ENCODE measurements around the gene PABPC3. TPM values are rescaled to one million over a fixed set of nuclear protein-coding genes. Genes with fewer than 3 reads are reported as not detected.

Gene PABPC3
- total and polyA plus RNA-seq, 4 donors: 0.15 to 0.38 (median 0.19) TPM

DNA sequence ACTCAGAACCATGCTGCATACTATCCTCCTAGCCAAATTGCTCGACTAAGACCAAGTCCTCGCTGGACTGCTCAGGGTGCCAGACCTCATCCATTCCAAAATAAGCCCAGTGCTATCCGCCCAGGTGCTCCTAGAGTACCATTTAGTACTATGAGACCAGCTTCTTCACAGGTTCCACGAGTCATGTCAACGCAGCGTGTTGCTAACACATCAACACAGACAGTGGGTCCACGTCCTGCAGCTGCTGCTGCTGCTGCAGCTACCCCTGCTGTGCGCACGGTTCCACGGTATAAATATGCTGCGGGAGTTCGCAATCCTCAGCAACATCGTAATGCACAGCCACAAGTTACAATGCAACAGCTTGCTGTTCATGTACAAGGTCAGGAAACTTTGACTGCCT lies 1.5 kb downstream of the PABPC3 start:
- H3K36me3 ChIP-seq (ENCODE audit: control insufficient read depth in 1 of 2, insufficient read depth in 2 of 2, low read length in 1 of 2): no peaks in the 10 kb centered on the region
- H3K9me3 ChIP-seq (ENCODE audit: control insufficient read depth, low read length): no peaks in the 10 kb centered on the region
- no peak for DNase-seq
- no peaks in the 10 kb centered on the region for H3K4me1 ChIP-seq (ENCODE audit: control insufficient read depth in 1 of 2, insufficient read depth in 2 of 2, low read length in 2 of 2)
- H3K4me3 ChIP-seq (ENCODE audit: low read length in 2 of 2): no peak overlapping the region
- intact Hi-C loops (cut with DNase I): no loop called here
- 87 to 95% methylated on average over 13 of the region's 13 CpGs for WGBS, 2 donors
- no peak overlapping the region for H3K27ac ChIP-seq (ENCODE audit: low read depth in 1 of 2, low read length in 2 of 2)
- H3K27me3 ChIP-seq (ENCODE audit: control insufficient read depth in 1 of 2, insufficient read depth in 2 of 2, low read length in 1 of 2): no peaks in the 10 kb centered on the region
- ATAC-seq (ENCODE audit: low FRiP score): peak; percentile 26

DNA sequence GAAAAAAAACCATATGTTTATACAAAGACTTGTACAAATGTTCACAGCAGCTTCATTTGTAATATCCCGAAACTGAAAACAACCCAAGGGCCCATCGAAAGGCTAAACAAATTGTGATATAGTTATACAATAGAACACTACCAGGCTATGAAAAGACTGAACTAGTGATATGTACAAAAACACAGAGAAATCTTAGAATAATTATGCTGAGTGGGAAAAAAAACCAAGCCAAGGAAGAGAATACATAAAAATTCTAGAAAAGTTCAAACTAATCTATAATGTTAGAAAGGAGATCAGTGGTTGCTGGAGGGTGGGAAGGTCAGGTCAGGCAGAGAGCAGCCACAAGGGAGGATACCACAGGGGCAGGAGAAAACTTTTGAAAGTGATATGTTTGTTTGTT lies 7.8 kb downstream of the PABPC3 start:
- WGBS, 2 donors: 88 to 89% methylated on average over 2 of the region's 2 CpGs
- intact Hi-C loops (cut with DNase I): no loop called here
- no peaks in the 10 kb centered on the region for H3K27me3 ChIP-seq (ENCODE audit: control insufficient read depth in 1 of 2, insufficient read depth in 2 of 2, low read length in 1 of 2)

DNA sequence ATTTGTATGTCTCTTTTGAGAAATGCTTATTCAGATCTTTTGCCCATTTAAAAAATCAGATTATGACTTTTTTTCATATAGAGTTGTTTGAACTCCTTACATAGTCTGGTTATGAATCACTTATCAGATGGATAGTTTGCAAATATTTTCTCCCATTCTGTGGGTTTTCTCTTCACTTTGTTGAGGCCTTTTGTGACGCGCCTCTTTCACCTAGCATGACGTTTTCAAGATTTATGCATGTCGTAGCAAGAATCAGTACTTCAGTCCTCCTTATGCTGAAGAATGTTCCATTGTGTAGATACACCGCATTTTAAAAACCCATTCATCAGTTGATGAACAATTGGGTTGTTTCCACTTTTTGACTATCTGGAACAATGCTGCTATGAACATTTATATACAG lies 13.4 kb downstream of the PABPC3 start:
- intact Hi-C loops (cut with DNase I): no loop called here
- DNase-seq: no peak

More for the DNA sequence above, 7.8 kb downstream of the PABPC3 start:
- ATAC-seq (ENCODE audit: low FRiP score) (no peak), DNase-seq (no peak)
- H3K4me1 ChIP-seq (ENCODE audit: control insufficient read depth in 1 of 2, insufficient read depth in 2 of 2, low read length in 2 of 2): no peaks in the 10 kb centered on the region
- no peak overlapping the region for H3K4me3 ChIP-seq (ENCODE audit: low read length in 2 of 2)
- no peak overlapping the region for H3K27ac ChIP-seq (ENCODE audit: low read depth in 1 of 2, low read length in 2 of 2)
- no peaks in the 10 kb centered on the region for H3K9me3 ChIP-seq (ENCODE audit: control insufficient read depth, low read length)
- no peaks in the 10 kb centered on the region for H3K36me3 ChIP-seq (ENCODE audit: control insufficient read depth in 1 of 2, insufficient read depth in 2 of 2, low read length in 1 of 2)

DNA sequence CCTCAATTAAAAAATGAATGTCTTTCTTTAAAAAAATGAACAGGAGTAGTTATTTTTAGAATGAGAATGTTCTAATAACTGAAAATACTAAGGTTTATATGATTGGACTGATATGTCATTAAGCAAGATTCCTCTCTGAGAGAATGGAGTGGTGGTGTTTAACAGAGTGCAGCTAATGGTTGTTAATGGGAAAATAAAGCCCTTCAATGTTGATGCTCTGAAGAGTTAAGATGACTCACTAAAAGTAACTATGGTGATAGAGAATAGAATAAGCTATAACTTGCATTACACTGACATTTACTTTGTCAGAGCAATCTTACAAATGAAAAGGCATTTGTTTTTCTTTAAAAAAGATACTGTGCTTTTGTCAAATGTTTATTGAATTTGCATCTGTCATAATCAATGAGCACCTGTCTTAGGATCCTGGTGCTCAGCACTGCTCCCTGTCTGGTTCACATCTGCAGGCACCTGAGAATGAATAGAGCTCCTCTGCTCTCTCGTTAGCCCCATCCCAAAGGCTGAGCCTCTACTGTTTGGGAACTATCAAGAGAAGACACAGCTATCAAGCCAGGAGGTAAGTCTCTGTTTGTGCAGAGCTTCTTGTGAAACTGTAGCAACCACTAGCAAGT lies 15.1 kb downstream of the PABPC3 start:
- Histone ChIP-seq H3K4me3 (ENCODE audit: low read length in 2 of 2) (no peak overlapping the region), H3K27ac (ENCODE audit: low read depth in 1 of 2, low read length in 2 of 2) (no peak overlapping the region), H3K9me3 (ENCODE audit: control insufficient read depth, low read length) (no peaks in the 10 kb centered on the region), H3K36me3 (ENCODE audit: control insufficient read depth in 1 of 2, insufficient read depth in 2 of 2, low read length in 1 of 2) (no peaks in the 10 kb centered on the region), H3K4me1 (ENCODE audit: control insufficient read depth in 1 of 2, insufficient read depth in 2 of 2, low read length in 2 of 2) (no peaks in the 10 kb centered on the region), H3K27me3 (ENCODE audit: control insufficient read depth in 1 of 2, insufficient read depth in 2 of 2, low read length in 1 of 2) (no peaks in the 10 kb centered on the region)
- WGBS, 2 donors: 80 to 89% methylated on average over 1 of the region's 1 CpG
- no peak for DNase-seq
- intact Hi-C loops (cut with DNase I): loop anchor here in 1 of 2 donors (10.0 kb wide), 1 partner anchor 106 kb away; no protein-coding TSS in a partner anchor
- ATAC-seq (ENCODE audit: low FRiP score): no peak

More for the DNA sequence above, 13.4 kb downstream of the PABPC3 start:
- no peaks in the 10 kb centered on the region for H3K27me3 ChIP-seq (ENCODE audit: control insufficient read depth in 1 of 2, insufficient read depth in 2 of 2, low read length in 1 of 2)
- 83 to 84% methylated on average over 5 of the region's 5 CpGs for WGBS, 2 donors
- H3K4me1 ChIP-seq (ENCODE audit: control insufficient read depth in 1 of 2, insufficient read depth in 2 of 2, low read length in 2 of 2): no peaks in the 10 kb centered on the region
- no peak for ATAC-seq (ENCODE audit: low FRiP score)
- H3K9me3 ChIP-seq (ENCODE audit: control insufficient read depth, low read length): no peaks in the 10 kb centered on the region
- H3K27ac ChIP-seq (ENCODE audit: low read depth in 1 of 2, low read length in 2 of 2): no peak overlapping the region
- no peak overlapping the region for H3K4me3 ChIP-seq (ENCODE audit: low read length in 2 of 2)
- no peaks in the 10 kb centered on the region for H3K36me3 ChIP-seq (ENCODE audit: control insufficient read depth in 1 of 2, insufficient read depth in 2 of 2, low read length in 1 of 2)

DNA sequence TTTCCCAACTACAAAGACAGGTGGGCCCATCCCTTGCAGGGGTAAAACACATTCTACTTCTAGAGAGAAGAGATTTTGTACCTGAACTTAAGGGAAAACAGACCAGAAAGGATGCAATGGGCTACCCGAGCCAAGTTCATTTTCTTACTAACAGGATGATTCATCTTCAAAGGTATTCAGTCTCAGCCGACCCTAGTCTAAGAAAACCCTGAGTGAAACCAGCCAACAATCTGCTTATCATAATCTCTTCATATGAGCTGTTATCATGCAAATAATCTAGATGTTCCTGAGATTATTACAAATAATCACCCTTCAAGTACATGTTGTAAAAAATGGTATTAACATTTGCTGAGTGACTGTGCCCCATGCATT lies 15.6 kb downstream of the PABPC3 start:
- no peak for DNase-seq
- intact Hi-C loops (cut with DNase I): loop anchor here in 1 of 2 donors (10.0 kb wide), 1 partner anchor 107 kb away; no protein-coding TSS in a partner anchor
- 48 to 49% methylated on average over 2 of the region's 2 CpGs for WGBS, 2 donors

DNA sequence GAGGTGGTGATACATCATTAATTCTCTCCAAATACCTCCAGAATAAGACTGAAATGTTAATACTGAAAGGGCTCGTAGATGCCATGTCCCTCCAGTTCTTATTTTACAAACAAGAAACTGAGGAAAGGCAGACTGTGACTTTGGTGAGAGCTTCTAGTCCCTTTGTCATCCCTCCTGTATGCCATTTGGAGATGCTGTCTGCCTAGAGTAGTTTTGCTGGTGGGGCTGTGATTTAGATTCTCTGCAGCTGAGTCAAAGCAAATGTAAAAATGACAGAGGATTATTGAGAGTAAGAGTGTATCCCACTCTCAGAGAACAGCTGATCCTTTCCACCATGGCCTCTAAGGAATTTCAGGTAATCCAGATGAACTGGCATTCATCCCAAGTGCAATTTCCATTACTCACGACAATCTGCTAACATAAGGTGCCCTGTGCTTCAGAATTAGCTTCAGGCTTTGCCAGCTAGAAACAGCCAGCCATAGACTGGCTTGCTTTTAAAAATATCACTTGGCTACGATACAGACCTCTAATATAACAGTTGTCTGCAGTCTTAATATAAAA lies 16.8 kb downstream of the PABPC3 start:
- H3K27ac ChIP-seq (ENCODE audit: low read depth in 1 of 2, low read length in 2 of 2): no peak overlapping the region
- H3K36me3 ChIP-seq (ENCODE audit: control insufficient read depth in 1 of 2, insufficient read depth in 2 of 2, low read length in 1 of 2): no peaks in the 10 kb centered on the region
- 31 to 36% methylated on average over 3 of the region's 3 CpGs for WGBS, 2 donors
- no peaks in the 10 kb centered on the region for H3K9me3 ChIP-seq (ENCODE audit: control insufficient read depth, low read length)
- no peak overlapping the region for H3K4me3 ChIP-seq (ENCODE audit: low read length in 2 of 2)
- no peaks in the 10 kb centered on the region for H3K27me3 ChIP-seq (ENCODE audit: control insufficient read depth in 1 of 2, insufficient read depth in 2 of 2, low read length in 1 of 2)
- DNase-seq (no peak), ATAC-seq (ENCODE audit: low FRiP score) (no peak)
- intact Hi-C loops (cut with DNase I): loop anchor here in 1 of 2 donors (10.0 kb wide), 1 partner anchor 108 kb away; no protein-coding TSS in a partner anchor
- H3K4me1 ChIP-seq (ENCODE audit: control insufficient read depth in 1 of 2, insufficient read depth in 2 of 2, low read length in 2 of 2): no peaks in the 10 kb centered on the region

More for the DNA sequence above, 15.6 kb downstream of the PABPC3 start:
- ATAC-seq (ENCODE audit: low FRiP score): no peak
- Histone ChIP-seq H3K4me1 (ENCODE audit: control insufficient read depth in 1 of 2, insufficient read depth in 2 of 2, low read length in 2 of 2) (no peaks in the 10 kb centered on the region), H3K27me3 (ENCODE audit: control insufficient read depth in 1 of 2, insufficient read depth in 2 of 2, low read length in 1 of 2) (no peaks in the 10 kb centered on the region), H3K9me3 (ENCODE audit: control insufficient read depth, low read length) (no peaks in the 10 kb centered on the region), H3K36me3 (ENCODE audit: control insufficient read depth in 1 of 2, insufficient read depth in 2 of 2, low read length in 1 of 2) (no peaks in the 10 kb centered on the region), H3K27ac (ENCODE audit: low read depth in 1 of 2, low read length in 2 of 2) (no peak overlapping the region), H3K4me3 (ENCODE audit: low read length in 2 of 2) (no peak overlapping the region)

DNA sequence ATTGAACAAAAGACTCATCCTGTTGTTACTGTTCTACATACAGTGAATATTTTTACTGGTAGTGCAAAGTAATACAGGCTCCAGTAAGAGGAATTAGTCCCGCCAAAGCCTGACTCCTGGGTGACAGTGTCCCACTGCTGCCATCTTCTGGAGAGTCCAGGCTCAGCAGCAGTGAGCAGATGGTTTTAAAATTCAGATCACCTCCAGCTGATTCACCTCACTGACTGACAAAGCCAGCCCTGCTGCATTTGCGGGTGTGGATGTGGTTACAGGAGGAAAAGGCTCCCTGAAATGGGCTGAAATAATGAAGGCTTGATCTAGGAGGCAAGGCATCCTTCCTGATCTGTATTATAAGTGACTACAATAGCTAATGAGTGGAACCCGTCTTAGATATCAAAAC lies 18.3 kb downstream of the PABPC3 start:
- ATAC-seq (ENCODE audit: low FRiP score) (peak; percentile 78), DNase-seq (peak in 1 of 2 donors; percentile 55)
- intact Hi-C loops (cut with DNase I): loop anchor here in 1 of 2 donors (10.0 kb wide), 1 partner anchor 109 kb away; no protein-coding TSS in a partner anchor

DNA sequence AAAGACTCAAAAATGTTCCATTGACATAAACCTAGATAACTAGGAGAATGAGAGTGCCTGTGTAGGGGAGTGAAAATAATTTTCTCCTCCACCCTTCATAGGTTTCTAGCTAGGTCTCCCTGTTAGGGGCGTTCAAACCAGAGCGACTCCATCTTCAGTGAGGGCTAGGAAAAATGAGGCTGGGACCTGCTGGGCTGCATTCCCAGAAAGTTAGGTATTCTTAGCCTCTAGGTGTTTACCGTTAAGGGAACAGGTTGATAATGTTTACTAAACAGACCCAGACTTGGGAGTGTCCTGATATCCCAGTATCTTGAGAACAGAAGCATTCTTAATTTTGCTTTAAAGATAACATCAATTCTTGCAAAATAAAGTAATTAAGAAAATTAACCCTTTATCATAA lies 20.1 kb downstream of the PABPC3 start:
- ATAC-seq (ENCODE audit: low FRiP score) (no peak), DNase-seq (no peak)
- H3K27me3 ChIP-seq (ENCODE audit: control insufficient read depth in 1 of 2, insufficient read depth in 2 of 2, low read length in 1 of 2): no peaks in the 10 kb centered on the region
- H3K27ac ChIP-seq (ENCODE audit: low read depth in 1 of 2, low read length in 2 of 2): no peak overlapping the region
- H3K36me3 ChIP-seq (ENCODE audit: control insufficient read depth in 1 of 2, insufficient read depth in 2 of 2, low read length in 1 of 2): no peaks in the 10 kb centered on the region
- intact Hi-C loops (cut with DNase I): loop anchor here in 1 of 2 donors (10.0 kb wide), 1 partner anchor 111 kb away; no protein-coding TSS in a partner anchor
- 68 to 74% methylated on average over 3 of the region's 3 CpGs for WGBS, 2 donors
- H3K9me3 ChIP-seq (ENCODE audit: control insufficient read depth, low read length): no peaks in the 10 kb centered on the region
- H3K4me1 ChIP-seq (ENCODE audit: control insufficient read depth in 1 of 2, insufficient read depth in 2 of 2, low read length in 2 of 2): no peaks in the 10 kb centered on the region
- no peak overlapping the region for H3K4me3 ChIP-seq (ENCODE audit: low read length in 2 of 2)

More for the DNA sequence above, 18.3 kb downstream of the PABPC3 start:
- 30 to 31% methylated on average over 3 of the region's 3 CpGs for WGBS, 2 donors
- H3K27ac ChIP-seq (ENCODE audit: low read depth in 1 of 2, low read length in 2 of 2): no peak overlapping the region
- no peak overlapping the region for H3K4me3 ChIP-seq (ENCODE audit: low read length in 2 of 2)
- no peaks in the 10 kb centered on the region for H3K4me1 ChIP-seq (ENCODE audit: control insufficient read depth in 1 of 2, insufficient read depth in 2 of 2, low read length in 2 of 2)
- H3K27me3 ChIP-seq (ENCODE audit: control insufficient read depth in 1 of 2, insufficient read depth in 2 of 2, low read length in 1 of 2): no peaks in the 10 kb centered on the region
- no peaks in the 10 kb centered on the region for H3K36me3 ChIP-seq (ENCODE audit: control insufficient read depth in 1 of 2, insufficient read depth in 2 of 2, low read length in 1 of 2)
- H3K9me3 ChIP-seq (ENCODE audit: control insufficient read depth, low read length): no peaks in the 10 kb centered on the region

DNA sequence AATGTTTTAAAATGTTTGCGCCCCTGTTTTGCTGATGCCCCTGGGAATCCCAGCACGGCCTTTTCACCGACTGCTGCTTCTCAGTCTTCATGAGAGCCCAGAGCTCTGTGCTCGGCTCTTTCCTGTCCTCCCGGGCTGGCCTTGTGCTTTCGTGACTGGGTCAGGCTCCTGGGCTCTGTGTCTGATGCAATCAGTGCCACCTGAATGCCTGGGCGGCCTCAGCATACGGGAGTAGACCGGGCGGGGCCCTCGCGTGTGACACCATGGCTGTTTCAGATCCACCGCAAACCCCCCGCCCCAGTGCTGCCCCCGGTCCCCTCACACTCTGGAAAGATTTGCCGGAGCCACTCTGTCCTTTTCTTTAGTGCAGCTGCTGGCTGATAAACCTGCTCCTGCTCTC lies 21.4 kb downstream of the PABPC3 start:
- Histone ChIP-seq H3K4me1 (ENCODE audit: control insufficient read depth in 1 of 2, insufficient read depth in 2 of 2, low read length in 2 of 2) (no peaks in the 10 kb centered on the region), H3K9me3 (ENCODE audit: control insufficient read depth, low read length) (peaks cover 1% of the 10 kb centered on the region), H3K4me3 (ENCODE audit: low read length in 2 of 2) (no peak overlapping the region), H3K27ac (ENCODE audit: low read depth in 1 of 2, low read length in 2 of 2) (no peak overlapping the region), H3K27me3 (ENCODE audit: control insufficient read depth in 1 of 2, insufficient read depth in 2 of 2, low read length in 1 of 2) (no peaks in the 10 kb centered on the region), H3K36me3 (ENCODE audit: control insufficient read depth in 1 of 2, insufficient read depth in 2 of 2, low read length in 1 of 2) (no peaks in the 10 kb centered on the region)
- WGBS, 2 donors: 92 to 93% methylated on average over 16 of the region's 16 CpGs
- intact Hi-C loops (cut with DNase I): loop anchor here in 1 of 2 donors (10.0 kb wide), 1 partner anchor 113 kb away; no protein-coding TSS in a partner anchor
- no peak for ATAC-seq (ENCODE audit: low FRiP score)
- no peak for DNase-seq

Data from aorta (tissue), 5 donors.